ENCODE data around the gene SMLR1. TPM values are rescaled to one million over a fixed set of nuclear protein-coding genes. Genes with fewer than 3 reads are reported as not detected.

Gene SMLR1
- total and polyA plus RNA-seq, 10 of the 15 experiments (the other 5 are each of a cell fraction or from before 2014, with no cell fraction given) = 0.10 TPM; not detected in 9

- no peaks in the 10 kb centered on the region for H3K4me1 ChIP-seq (ENCODE audit: control insufficient read depth, insufficient read depth, low read length)
- no peak overlapping the region for H3K9ac ChIP-seq (ENCODE audit: control insufficient read depth, insufficient read depth, low read length)
- no peak for DNase-seq (ENCODE audit: low read depth, low spot score)
- CTCF ChIA-PET = interaction anchor here (1.7 to 5.1 kb wide), 2 partner anchors 10 to 19 kb away, joined by 5 to 32 read pairs; no protein-coding TSS in a partner anchor
- no peaks in the 10 kb centered on the region for H4K20me1 ChIP-seq (ENCODE audit: control insufficient read depth, insufficient read depth)
- H3K4me3 ChIP-seq = no peak overlapping the region
- no peak overlapping the region for H3K4me2 ChIP-seq (ENCODE audit: control insufficient read depth, insufficient read depth)
- in situ Hi-C loops (cut with MboI) = no loop called here
- H3K36me3 ChIP-seq (ENCODE audit: control insufficient read depth in 2 of 2, insufficient read depth in 2 of 2, low read length in 1 of 2) = no peaks in the 10 kb centered on the region
- H2AFZ ChIP-seq (ENCODE audit: control insufficient read depth, low read depth, low read length) = no peak overlapping the region
- H3K79me2 ChIP-seq (ENCODE audit: control insufficient read depth, insufficient read depth, low read length) = no peaks in the 10 kb centered on the region
- H3K9me3 ChIP-seq (replicated peaks; ENCODE audit: control insufficient read depth, insufficient read depth, low read length) = no peaks in the 10 kb centered on the region
- intact Hi-C loops (cut with micrococcal nuclease; ENCODE audit: unreplicated experiment) = no loop called here
- POLR2A ChIA-PET = no interaction called here
- no TSS peak for BruUV-seq (replicated peaks)
- no peak for ATAC-seq
- TF ChIP-seq TBL1XR1 (IDR thresholded peaks at IDR 0.05; ENCODE audit: low read depth, low read length) (no peak), IKZF1 (conservative IDR thresholded peaks at IDR 0.05) (no peak), CHD2 (IDR thresholded peaks at IDR 0.05; ENCODE audit: borderline replicate concordance, low read depth, low read length) (no peak), CREB1 (IDR thresholded peaks at IDR 0.05; ENCODE audit: low read depth) (no peak), NRF1 (conservative IDR thresholded peaks at IDR 0.05; ENCODE audit: low read depth, low read length) (no peak), BCLAF1 (IDR thresholded peaks at IDR 0.05) (no peak), ZSCAN29 (IDR thresholded peaks at IDR 0.05) (no peak), DPF2 (IDR thresholded peaks at IDR 0.05) (no peak), CEBPZ (IDR thresholded peaks at IDR 0.05; ENCODE audit: low read depth, low read length) (no peak), RCOR1 (conservative IDR thresholded peaks at IDR 0.05; ENCODE audit: low read depth, low read length) (no peak), SIX5 (IDR thresholded peaks at IDR 0.05; ENCODE audit: low read depth, low read length, severe bottlenecking) (no peak), ATF3 (IDR thresholded peaks at IDR 0.05; ENCODE audit: borderline replicate concordance, extremely low read depth, low read depth, low read length) (no peak)
- SMC1A ChIA-PET (ENCODE audit: uncharacterized antibody, unreplicated experiment) = interaction anchor here (1.2 to 2.4 kb wide), 2 partner anchors 33 to 539 kb away, joined by 3 to 5 read pairs; no protein-coding TSS in a partner anchor
- RAD21 ChIA-PET (ENCODE audit: unreplicated experiment) = no interaction called here
- H3K27ac ChIP-seq (ENCODE audit: control insufficient read depth, insufficient read depth) = no peak overlapping the region
- H3K27me3 ChIP-seq (replicated peaks in 1 of 2; ENCODE audit: control insufficient read depth in 2 of 2, insufficient read depth in 2 of 2, low read length in 1 of 2) = no peaks in the 10 kb centered on the region
- 93% methylated on average over 7 of the region's 7 CpGs for WGBS (ENCODE audit: insufficient coverage, insufficient replicate concordance, low lambda C conversion rate, missing lambda C conversion rate)
- no peak for FAIRE-seq
Measured at GRCh38 chr6:130852844-130853554, 25.8 kb downstream of the SMLR1 start.

Data from GM12878 (cell line).